Stimulated activated CD8-positive, alpha-beta memory T cell treated with anti-CD3 and anti-CD28 coated beads, Interleukin-4, amount 100 ng/mL, for 1 hour (primary cell): Measurements from ENCODE around the gene EGR4.

Experiments used
- DNase-seq, 2 donors: peaks; one replicate each; pipeline ENCODE4 v3.0.0-alpha.2; 2020; ENCODE audit warnings: low read depth in 2 of 2, low spot score in 1 of 2

The EGR4 gene

DNA sequence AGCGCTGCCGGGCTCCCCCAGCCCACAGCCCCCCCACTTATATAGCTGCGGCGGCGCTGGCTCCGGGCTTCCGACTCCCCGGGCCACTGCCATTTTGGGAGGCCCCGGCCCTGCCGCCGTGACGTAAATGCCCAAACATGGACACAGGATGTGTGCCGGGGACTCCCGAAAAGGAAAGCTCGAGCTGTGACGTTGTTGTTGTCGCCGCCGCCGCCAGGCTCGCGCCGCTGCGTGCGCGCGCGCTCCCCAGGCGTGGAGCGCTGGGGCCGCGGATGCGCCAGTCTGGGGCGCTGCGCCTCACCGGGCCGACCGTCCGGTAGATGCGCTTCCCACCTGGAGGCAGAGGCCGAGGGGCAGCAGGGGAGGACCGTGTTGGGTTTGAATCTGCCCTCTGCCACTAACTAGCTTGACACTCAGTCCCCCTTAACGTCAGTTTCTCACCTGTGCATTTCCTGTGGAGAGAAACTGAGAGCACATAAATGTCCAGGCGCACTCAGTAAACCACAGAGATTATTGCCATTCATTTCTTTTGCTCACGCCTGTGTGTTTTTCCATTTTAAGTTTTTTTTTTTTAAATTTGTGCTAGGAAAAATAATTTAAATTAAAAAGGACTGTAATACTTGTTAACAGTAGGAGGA, at the start of gene EGR4:
TSS of gene EGR4 (minus strand) at position 15 of the 638 bp plus-strand sequence. CDS start 231 bp downstream, outside the sequence.
- DNase-seq = peak; percentile 51 to 77

DNA sequence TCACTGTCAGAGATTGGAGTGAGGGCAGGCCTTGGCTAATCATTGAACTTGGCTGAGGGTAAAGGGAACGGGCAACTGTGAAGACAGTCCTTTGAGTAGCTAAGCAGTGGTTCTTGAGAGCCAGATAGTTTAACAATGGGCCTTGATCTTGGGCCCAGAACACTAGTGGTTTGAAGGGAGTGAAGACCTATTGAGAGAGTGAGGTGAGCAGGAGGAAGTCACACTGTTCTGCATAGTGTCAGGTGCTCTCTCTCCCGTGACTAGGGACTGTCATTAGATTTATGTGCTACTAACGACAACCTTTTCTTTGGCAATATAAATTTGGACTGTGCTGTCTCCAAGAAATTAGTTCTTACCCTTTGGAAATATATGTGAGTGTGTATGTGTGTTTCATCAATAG, 47.7 kb upstream of the EGR4 start:
- DNase-seq = no peak

DNA sequence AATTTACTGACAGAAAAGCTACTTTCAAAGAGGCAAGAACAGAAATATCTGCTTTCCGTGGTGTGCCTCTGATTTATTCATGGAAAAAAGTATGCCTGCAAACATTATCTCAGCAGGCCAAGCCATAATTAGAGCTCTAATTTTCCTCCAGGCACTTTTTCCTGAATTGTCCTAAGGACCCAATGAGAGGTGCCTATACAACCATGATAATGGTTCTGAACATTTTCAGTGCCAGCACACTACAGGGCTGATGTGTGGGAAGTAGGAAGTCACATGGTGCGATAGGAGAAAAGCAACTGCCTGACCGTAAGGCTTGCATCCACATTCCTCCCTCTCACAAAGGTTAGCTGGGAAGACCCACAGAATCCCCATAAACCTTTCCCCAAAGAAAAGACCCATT, 45.9 kb upstream of the EGR4 start:
- DNase-seq = no peak

DNA sequence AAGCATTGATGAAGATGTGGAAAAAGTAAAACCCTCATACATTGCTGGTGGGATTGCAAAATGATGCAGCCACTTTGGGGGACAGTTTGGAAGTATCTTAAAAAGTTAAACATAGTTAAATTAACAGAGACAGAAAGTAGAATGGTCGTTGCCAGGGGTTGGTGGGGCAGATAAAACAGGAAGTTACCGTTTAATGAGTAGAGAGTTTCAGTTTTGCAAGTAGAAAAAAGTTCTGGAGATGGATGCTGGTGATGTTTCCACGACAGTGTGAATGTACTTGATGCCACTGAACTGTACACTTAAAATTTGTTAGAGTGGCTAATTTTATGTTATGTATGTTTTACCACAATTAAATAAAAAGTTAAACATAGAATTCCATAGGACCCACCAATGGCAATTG, 44.5 kb upstream of the EGR4 start:
- DNase-seq = no peak

DNA sequence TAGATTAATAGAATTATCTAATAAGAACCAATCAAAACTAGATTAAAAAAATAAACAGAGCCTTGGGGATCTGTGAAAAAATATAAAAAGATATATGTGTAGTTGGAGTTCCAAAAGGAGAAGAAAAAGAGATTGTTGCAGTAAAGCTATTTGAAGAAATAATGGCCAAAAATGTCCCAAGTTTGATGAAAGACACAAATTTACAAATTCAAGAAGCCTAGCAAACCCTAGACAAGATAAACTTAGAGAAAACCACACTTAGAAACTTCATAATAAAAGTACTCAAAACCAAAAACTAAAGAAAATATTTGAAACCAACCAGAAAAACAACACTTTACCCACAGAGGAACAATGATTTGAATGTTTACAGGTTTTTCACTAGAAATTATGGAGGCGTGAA, 41.3 kb upstream of the EGR4 start:
- no peak for DNase-seq

DNA sequence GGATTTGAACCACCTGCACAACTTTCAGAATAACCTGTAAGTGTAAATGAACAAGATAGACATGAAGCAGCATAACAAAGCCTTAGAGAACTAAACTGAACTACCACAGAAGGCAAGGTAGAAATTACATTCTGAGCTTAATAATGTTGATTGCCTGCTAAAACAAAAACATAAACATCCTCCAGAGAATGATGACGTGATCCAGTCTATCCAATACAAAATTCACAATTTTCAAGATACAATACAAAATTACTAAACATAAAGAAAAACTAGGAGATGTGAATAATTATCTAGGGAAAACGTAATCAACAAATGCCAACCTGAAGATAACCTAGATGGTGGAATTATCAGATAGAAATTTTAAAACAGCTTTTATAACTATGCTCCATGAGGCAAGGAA, 40.7 kb upstream of the EGR4 start:
- no peak for DNase-seq

DNA sequence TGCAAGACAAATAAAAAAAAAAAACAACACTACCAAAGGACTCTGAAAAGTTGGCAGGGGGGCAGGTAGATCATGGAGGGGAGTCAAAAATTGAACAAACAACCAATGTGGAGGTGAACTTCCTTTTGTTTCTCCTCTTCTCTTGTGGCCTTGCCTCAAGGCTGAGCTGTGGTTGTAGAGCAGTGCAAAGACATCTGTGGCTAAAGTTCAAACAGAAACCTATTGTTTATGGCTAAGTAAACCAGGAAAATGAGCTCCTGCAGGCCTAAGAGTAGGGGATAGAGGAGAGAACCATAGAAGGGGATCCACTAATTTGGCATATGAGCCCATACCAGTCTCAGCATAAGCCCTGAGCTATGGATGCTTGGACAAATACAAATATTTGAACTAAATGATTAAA, 40.2 kb upstream of the EGR4 start:
- DNase-seq = no peak

DNA sequence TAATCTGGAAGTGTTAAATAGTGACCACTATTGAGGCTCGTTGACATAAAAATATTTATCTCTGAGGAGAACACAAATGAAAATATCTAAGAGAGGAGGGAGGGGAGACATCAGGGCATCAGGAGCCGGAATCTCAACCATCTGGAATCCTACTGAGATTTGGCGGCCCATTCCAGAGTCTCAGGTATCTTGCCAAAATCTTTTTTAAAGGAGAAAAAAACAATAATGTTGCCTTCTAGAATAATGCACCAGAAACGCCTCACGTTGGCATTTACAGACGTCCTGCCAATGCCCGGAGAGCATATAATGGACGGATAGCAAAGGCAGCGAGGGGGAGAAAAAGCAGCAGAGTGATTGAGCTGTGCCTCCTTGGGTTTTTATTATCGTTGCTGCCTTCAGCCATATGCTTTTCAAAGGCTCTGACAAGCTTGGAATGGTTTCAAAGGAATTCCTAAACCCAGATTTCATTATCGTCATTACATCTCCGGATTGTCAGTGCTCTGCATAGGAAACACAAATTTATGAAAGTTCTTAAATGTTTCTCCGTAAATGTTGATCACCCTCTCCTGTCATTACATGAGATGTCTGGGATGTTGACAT, 30.9 kb upstream of the EGR4 start:
- DNase-seq = no peak

DNA sequence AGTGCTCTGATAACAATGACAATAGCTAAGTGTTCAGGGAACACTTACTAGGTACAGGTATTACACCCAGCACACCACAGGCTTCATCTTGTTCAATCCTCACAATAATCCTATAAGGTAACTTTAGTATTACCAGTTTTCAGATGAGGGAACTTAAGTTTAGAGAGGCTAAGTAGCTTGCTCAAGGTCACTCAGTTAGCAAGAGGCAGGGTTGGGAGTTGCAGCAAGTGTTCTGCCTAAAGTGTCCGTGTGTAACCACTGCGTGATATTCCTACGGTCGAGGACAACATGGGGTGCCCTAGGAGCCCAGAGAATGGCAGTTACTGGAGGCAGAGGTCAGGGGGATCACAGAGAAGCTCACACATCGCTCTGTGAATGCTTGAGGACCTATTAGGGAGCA, 30.2 kb upstream of the EGR4 start:
- no peak for DNase-seq

DNA sequence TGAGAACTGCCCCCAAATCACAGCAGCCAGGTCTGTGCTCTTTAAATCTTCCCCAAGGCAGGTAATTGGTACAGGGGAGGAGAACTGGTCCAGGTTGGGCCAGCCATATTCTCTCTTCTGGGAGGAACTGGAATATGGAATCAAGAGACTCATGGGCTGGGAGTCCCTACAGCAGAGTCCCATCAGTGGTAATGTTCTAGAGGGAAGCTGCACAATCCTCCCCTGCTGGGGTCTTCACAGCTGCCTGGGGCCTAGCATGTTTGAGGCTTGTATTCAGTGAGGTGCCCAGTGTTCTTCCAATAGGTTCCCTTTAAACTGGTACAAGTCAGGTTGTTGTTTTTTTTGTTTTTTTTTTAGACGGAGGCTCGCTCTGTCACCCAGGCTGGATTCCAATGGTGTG, 21.1 kb upstream of the EGR4 start:
- DNase-seq = no peak

DNA sequence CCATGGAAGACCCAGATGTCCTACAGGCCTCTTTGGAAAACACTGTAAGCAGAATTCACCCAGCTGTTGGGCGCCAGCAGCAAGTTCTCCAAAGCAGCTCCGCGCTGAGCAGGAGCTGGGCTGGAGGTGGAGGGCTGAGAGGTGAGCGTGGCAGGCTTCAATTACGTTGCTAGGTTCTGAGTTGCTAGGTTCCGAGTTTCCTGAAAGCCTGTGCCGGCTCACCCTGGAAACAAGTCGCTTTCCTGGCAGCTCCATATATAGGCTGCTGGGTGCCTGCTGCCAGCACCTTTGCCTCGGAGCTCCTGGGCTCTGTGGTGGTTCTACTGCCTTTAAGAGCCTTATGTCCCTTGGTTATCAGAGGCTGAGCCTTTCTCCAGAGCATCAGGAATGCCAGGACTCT, 14.4 kb upstream of the EGR4 start:
- no peak for DNase-seq

DNA sequence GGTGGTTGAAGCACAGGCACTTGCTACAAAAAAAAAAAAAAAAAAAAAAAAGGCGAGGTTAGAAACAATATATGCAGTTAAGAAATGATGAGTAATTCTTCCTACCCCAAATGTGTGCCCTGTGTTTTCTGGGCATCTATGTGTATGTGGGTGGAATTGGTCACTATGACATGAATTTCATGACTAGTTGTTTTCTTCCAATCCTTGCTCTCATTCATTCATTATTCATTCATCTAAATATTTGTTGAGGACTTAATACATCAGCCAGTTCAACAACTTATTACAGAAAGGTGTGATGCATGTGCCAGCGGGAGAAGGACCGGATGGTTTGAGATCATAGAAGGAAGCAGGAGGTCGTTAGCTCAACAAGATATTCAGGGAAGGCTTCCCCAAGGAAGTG, 8.3 kb upstream of the EGR4 start:
- DNase-seq = no peak

DNA sequence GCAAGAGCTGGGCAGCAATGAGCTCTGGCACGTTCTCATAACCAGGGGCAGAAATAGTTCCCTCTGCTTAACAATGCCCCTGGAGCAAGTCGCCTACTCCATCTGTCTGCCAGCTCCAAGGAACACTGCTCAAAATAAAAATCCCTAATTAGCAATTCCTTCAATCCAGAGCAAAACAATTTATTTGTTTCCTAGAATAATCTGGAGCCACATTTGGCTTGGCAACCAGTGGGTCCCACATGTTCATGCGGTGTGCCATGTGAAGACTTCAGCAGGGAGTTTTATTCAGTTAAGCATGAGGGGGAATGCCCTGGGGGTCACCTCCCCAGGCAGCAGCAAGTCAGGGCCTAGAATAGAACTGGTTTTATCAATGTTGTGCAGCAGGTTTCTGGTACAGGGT, 7.6 kb upstream of the EGR4 start:
- no peak for DNase-seq

DNA sequence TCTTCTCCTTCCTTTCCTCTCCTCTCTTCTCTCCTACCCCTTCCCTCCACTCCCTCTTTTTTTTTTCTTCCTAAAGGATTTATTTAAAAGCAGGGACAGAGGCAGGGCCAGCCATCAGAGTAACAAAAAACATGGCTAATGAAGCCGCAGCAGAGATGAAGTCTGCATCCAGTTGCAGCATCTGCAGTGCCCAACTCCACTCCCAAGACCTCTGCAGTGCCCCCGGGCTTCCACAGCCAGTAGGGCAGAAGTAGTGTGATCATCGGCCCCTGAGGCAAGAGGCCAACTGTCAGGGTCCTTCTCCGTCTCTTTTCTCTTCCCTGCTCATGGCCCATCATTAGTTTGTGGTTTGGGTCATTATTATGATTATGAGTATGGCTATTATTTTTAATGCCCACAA, 4.2 kb upstream of the EGR4 start:
- DNase-seq = no peak

DNA sequence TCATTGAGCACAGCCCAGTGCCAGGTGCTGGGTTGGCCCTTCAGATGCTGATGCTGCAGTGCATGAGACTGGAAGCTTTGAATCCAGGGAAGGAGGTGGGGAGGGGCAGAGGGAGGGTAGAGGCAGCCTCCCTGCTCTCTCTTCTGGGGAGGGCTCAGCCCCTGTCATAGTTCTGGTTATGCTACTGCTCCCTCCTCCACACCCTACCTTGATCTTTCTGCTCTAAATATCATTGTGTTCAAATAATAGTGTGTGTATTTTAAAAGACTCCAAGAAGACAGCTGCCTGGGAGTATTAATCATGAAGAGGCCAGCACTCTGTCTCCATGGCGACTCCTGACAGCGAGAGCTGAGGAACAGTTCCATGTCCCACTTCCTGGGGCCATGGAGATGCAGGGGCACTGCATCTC, 3.8 kb upstream of the EGR4 start:
- DNase-seq = no peak

DNA sequence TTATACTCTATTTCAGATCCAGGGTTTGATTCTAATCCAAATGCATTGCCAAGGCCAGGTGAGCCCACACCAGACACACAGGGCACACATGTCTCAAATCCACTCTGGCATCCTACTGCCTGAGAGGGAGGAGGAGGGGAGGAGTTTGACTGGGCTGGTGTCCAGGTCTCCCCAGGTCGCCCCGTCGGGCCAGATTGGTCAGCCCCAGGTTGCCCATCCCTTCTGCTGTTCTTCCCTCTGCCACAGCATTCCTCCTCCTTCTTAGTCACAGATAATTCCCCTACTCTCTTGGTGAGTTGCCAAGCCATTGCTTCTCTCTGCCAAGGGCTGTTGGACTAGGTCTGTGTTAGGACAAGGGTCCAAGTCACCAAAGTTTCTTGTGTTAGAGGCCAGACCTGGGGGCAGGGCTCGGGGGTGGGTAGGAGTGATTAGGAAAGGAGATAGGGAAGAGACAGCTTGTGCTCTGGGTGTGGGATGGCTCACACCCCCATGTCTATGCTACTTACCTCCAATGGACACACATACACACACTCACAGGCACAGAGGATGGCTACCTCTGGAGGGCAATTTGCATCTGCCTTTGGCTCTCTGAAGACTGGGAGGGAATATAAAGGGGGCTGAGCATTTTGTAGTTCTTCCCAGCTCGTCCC, 2.5 kb upstream of the EGR4 start:
- DNase-seq = no peak

DNA sequence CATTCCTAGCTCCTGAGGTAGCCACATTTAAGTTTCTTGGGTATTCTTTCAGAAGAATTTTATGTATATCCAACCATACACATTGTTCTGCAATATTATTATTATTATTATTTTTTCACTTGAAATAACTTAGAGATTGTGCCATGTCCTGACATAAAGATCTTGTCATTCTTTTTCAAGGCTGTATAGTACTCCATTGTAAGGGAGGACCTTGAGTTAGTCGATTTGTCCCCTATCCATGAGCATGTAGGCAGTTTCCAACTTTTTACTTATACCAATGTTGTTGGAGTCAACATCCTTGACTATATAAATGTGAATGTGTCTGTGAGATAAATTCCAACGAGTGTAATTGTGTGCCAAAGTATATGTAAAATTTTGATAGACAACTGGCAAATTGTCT, 891 bp upstream of the EGR4 start:
- DNase-seq = no peak

DNA sequence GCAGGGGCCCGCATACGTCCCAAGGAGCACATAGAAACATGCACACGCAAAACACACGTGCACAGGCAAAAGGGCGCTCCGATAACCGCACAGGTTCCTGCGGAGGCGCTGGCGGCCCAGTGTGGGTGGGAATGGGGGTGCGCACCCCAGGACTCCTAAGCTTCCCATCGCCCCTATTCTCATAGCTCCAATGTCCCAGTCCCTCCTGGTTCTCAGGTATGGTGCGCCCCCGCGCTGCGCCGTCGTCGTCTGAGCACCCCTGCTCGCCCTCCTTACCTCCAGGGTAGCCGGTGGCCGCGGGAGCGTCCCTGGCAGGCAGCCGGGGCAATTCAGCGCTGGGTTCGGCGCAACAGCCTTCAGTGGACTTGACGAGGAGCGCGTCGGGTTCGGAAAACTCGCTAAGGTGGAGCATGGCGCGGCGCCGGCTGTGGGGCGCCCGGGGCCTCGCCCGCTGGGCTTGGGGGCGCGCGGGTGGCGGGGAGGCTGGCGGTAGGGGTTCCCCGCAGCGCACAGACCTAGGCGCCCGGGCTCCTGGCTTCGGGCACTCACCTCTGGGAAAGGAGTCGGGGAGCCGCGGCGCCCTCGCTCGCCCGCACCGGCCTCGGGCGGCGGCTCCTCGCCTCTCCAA, 328 bp downstream of the EGR4 start:
- no peak for DNase-seq

DNA sequence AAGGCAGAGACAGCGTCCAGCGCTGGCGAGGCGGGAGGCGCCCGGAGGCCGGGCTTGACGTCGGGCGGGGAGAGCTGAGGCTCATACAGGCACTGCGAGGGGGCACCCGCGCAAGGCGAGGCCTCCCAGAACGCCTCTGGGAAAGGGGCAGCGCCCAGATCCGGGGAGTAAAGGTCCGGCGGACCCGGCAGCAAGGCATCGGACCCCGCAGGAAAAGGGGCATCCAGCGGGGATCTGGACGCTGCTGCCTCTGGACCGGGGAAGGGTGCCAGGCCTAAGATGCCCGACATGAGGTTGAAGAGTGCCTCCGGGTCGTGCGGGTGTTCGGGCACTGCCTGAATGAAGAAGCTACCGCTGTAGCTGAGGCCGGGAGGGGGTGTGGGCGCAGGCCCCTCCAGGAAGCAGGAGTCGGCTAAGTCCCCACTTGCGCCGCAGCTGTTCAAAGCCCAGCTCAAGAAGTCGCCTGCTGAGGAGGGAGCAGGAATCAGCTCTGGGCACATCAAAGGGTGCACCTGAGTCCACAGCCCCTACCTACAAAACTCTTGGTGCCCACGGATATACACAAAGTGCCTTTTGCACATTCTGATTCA, 937 bp downstream of the EGR4 start:
- DNase-seq = no peak

DNA sequence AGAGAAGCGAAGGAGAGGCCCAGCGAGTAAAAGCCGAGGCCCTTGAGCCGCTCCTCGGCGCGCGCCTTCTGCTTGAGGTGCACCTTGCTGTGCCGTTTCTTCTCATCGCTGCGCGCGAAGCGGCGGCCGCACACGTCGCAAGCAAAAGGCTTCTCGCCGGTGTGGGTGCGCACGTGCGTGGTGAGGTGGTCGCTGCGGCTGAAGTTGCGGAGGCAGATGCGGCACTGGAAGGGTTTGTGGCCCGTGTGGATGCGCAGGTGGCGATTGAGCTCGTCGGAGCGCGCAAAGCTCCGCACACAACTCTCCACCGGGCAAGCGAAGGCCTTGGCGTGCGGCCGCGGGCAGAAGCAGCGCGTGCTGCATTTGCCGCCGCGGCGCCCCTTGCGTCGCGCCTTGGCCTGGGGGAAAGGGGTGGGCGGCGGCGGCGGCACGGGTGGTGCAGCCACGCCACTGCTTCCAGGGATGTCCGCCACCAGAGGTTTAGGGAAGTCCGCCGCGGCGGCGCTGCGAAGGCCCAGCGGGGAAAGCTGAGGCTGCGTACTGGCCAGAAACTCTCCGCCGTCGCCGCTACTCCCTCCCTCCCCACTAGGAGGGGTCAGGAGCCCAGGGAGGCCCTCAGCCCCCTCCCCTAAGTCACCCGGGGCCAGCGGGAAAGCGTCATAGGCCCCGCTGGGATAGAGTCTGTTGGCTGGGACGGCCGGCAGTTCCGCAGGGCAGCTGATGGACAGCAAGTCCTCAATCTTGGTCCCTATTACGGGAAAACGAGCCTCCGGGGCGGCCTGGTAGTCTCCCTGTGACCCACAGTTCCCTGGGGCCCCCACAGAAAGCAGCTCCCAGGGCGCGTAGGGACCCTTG, 1.7 kb downstream of the EGR4 start:
- no peak for DNase-seq

DNA sequence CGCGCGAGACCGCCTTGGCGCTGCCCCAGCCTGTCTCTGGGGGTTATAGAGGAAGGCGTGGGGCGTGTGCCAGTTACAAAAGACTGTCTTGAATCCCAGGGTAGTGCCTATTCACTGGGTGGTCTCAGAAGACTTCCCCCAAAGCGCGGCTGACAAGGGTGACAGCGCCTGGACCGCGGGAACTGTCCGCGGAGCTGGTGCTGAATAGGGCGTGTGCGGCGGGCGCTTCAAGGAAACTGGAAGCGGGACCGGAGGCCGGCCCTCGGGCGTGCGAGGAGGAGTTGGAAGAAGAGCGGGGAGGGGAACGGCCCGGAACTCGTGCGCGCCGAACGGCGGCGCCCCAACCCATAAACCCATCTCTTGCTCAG, 2.3 kb downstream of the EGR4 start:
- DNase-seq = no peak
